Hepatic stellate cell (primary cell): ENCODE results near the gene HAUS6.
"Not testable (repeated sequence)": the region's sequence is repeated elsewhere in the genome, so short reads cannot be mapped to it uniquely, and the experiment has no call there.

Experiments
- DNase-seq: peaks from one replicate; pipeline ENCODE4 v3.0.0; 2011; ENCODE audit warnings: low spot score

HAUS6 gene

DNA sequence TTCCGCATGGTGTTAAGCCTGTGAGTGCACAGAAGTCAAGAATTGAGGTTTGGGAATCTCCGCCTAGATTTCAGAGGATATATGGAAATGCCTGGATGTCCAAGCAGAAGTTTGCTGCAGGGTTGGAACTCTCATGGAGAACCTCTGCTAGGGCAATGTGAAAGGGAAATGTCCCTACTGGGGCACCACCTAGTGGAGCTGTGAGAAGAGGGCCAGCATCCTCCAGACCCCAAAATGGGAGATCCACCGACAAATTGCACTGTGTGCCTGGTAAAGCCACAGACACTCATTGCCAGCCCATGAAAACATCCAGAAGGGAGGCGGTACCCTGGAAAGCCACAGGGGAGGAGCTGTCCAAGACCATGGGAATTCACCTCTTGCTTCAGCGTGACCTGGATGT is 66.1 kb downstream of the HAUS6 start:
- no peak for DNase-seq

DNA sequence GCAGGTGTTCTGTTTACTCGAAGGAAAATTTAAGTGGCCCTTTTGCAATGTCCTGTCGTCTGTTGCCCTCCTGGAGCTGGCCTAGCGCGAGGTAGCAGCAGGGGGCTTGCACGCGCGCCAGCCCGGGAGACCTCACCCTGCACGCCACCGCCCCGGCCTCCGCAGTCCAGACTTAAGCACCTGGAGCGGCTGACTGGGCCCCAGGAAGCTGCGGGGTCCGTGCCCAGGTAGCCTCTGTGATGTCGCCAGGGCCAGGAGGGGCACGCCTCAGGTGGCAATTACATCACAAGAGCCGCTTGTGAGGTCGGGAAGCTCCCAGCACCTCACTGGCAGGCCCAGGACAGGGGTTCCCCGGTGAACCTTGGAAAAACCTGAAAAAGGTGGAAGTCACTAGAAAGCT is 69.7 kb downstream of the HAUS6 start, which contains the start of gene SAXO1:
TSS of gene SAXO1 (minus strand) at position 195 of the 400 bp plus-strand sequence. CDS start 301 bp downstream, outside the sequence.
- no peak for DNase-seq

DNA sequence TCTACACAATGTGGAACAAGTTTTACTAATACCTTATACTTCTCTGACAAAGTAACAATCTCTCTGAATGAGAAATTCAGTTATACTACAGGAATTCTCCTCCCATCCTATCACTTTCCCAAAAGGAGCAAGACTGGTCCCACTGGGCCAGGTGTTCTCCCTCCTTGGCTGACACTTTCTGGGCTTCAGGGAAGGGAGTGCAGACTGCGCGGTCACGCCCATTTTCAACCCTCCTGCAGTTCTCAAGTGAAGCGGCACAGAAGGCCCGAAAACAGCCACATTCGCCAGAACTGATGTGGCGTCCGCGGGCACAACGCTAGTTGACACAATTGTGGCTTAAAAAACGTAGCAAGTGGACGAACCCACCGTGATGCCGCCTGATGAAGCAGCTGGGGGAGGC is 70.3 kb downstream of the HAUS6 start:
- no peak for DNase-seq

DNA sequence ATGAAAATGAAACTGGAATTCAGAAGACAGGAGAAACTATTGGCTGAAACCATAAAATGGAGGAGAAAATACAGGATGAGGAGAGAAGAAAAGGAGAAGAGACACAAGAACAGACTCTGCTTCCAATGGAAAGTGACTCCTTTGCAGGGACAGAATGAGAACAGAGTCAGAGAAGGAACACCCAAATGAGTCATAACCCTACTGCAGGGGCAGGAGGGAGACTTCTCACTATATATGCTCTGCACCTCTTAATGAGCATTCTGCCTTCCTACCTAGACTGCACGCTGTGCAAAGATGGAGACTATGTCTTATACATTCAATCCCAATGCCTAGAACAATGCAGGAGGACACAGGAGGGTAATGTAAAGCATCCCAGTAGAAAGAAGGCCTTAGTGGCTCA is 71.8 kb downstream of the HAUS6 start:
- no peak for DNase-seq

DNA sequence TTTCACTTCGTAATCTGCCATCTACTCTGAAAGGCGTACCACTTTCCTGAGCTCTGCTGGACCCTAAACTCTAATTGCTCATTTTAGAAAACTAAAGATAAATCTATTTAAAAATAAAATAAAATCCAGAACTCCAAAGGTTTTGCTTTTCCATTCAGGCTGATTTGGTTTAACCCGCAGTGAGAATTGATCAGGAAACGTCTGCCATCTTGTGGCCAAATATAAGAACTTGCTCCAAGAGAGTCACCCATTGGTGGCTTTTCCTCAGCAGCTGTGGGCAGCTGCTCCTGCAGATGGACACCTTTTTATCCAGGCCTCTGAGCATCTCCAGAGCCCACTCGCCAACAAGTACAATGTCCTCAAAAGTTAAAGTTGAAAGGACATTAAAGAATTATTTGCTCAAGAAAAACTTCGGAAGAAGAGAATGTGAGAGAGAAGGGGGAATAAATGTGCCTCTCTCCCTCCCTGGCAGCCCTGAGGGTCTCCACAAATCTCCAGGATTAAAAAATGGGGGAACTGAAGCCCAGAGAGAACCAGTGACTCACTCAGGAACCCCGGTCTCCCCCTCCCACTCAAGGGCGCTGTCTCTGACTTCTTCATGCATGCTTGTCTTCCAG is 73.8 kb downstream of the HAUS6 start:
- DNase-seq = peak; percentile 83

DNA sequence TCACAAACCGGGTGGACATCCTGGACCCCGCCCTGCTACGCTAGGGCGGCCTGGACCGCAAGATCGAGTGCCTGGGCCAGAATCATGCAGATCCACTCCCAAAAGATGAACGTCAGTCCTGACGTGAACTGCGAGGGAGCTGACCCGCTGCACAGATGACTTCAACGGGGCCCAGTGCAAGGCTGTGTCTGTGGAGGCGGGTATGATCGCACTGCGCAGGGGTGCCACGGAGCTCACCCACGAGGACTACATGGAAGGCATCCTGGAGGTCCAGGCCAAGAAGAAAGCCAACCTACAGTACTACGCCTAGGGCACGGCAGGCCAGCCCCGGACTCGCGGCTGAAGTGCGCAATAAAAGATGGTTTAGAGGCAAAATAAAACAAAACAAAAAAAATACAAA is 74.9 kb downstream of the HAUS6 start:
- no peak for DNase-seq

DNA sequence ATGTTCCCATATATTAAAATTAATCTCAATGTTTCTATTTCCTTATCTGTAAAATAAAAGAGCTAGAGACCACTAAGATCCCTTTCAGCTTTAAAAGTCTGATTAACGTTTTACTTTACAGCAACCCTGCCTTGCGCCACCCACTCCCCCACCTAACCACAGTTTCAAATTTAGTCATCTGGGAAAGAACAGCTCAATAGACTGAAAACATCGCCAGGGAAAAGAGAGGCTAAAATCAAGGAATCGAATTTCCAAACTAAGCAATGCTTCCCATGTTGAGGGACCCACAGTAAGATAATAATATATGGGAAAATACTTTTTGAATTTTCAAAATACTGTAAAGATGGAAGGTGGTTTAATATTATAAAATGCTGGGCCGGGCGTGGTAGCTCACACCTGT is 76.3 kb downstream of the HAUS6 start:
- no peak for DNase-seq

DNA sequence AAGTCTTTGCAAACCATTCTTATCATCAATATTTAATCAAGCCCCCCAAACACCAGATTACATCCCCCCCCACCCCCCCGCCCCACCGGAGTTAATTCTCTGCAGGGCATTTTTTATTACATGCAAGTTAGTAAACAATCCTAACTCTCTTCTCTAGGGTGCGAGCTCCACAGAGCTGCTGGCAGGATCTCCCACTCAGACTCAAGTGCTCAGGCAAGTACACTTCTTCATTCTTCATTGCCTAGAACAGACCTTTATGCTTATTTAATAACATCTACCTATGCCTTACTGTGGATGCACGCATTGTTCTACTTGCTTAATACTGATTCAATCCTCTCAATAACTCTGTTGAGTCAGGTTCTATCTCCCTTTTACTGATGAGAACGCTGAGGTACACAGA is 79.6 kb downstream of the HAUS6 start:
- DNase-seq = no peak

DNA sequence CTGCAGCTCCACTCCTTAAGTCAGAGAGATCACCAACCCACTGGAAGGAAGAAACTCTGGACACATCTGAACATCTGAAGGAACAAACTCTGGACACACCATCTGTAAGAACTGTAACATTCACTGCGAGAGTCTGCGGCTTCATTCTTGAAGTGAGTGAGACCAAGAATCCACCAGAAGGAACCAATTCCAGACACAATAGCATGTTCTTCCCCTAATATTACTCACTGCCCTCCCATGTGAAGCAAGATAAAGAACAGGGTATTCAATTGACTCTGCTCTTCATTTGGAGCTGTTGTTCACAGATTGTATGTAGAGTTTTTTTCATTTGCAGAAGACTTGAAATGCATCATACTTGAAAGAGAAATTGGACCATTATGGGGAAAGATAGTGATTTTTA is 80.5 kb downstream of the HAUS6 start:
- no peak for DNase-seq

DNA sequence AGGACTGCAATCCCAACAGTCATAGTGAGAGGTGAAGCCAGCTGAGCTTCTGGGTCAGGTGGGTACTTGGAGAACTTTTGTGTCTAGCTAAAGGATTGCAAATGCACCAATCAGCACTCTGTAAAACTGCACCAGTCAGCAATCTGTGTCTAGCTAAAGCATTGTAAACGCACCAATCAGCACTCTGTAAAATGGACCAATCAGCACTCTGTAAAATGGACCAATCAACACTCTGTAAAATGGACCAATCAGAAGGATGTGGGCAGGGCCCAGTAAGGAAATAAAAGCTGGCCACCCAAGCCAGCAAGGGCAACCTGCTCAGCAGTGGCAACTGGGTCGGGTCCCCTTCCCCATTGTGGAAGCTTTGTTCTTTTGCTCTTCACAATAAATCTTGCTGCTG is 81.1 kb downstream of the HAUS6 start:
- not testable (repeated sequence) for DNase-seq

DNA sequence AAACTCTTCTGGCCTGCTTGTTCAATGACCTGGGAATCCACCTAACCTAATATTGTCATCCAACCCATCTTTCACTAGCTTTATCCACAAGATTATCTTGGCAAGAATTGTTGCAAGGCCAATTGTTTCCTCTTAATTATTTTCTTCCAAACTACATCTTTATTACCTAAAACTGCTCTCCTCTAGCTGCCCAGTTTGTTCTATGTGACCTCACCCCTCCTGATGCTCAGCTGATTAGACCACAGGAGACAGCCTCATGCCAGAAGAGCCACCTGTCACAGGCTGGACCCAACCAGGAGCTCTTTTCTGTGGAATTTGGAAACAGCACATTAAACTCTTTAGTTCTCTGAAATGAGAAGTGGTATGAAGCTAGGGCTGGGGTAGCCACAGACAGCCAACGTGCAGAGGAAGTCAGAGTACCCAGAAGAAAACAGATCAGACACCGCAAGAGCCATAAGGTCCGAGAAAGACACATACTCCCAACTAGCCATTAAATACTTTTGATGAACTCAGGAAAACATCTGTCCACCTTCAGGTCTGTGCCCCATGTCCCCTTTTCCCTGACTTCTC is 81.7 kb downstream of the HAUS6 start:
- no peak for DNase-seq

DNA sequence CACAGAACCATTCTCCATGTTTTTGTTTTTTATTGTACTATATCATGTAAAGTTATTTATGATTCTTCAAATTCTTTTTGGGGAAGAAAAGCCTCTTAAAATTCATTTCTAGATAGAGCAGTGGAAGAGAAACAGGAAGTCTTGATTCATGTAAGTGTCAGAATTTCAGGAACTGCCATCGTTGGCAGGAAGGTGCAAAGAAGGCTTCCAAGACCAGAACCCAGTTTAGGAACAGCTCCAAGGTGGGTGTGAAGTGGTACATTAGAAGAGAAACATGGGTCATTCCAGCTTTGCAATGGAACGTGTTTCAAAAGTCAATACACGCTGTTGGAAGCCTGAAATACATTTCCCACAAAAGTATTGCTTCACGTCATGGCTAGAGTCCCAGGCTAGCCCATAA is 84.5 kb downstream of the HAUS6 start:
- DNase-seq = no peak

DNA sequence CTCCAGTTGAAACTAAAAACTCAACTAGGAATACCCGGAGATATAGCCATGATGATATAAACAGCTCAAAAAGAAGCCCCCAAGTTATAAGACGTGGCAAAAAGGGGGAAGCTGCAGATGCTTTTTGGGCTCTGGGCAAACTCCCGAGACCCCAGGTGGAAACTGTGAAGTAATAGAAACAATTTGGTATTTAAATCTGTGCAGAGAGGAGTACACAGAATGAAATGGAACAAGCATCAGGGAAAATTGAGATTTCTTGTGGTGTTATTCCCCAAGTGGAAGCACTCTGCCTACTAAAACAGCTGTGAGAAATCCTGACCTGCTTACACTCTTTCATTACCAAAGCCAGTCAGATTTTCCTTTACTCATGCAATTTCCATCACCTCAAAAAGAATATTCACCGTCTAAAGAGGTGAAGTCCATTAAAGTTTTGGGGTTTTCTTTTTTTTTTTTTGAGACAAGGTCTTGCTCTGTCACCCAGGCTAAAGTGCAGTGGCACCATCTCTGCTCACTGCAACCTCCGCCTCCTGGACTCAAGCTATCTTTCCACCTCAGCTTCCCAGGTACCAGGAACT is 93.2 kb downstream of the HAUS6 start:
- DNase-seq = no peak
